Nephron progenitor cell (in vitro differentiated cells): ENCODE data around the gene UMPS.
A peak's percentile ranks its signal among the peaks of the same experiment; 100 is the strongest.

Experiments
- DNase-seq: peaks from one replicate; pipeline ENCODE4 v3.0.0; 2021
- H3K27ac Mint-ChIP-seq: 2 replicates; pipeline ENCODE4 v1.8.0; 2021; ENCODE audit warnings: mild to moderate bottlenecking, moderate library complexity, mixed read lengths
- H3K27me3 Mint-ChIP-seq: 2 replicates; pipeline ENCODE4 v1.8.0; 2021; ENCODE audit warnings: mild to moderate bottlenecking, low read depth, mixed read lengths; ENCODE audit not compliant: poor library complexity
- H3K36me3 Mint-ChIP-seq: 2 replicates; pipeline ENCODE4 v1.8.0; 2021; ENCODE audit warnings: low read depth, mixed read lengths
- H3K4me1 Mint-ChIP-seq: 2 replicates; pipeline ENCODE4 v1.8.0; 2021; ENCODE audit warnings: mixed read lengths
- H3K4me3 Mint-ChIP-seq: 2 replicates; pipeline ENCODE4 v1.8.0; 2021; ENCODE audit warnings: mild to moderate bottlenecking, moderate library complexity, mixed read lengths
- H3K9me3 Mint-ChIP-seq: 2 replicates; pipeline ENCODE4 v1.8.0; 2021; ENCODE audit warnings: mild to moderate bottlenecking, moderate library complexity, mixed read lengths
- CTCF ChIP-seq: fragments of 200-600 bp; sonication (generic); IDR thresholded peaks from 2 replicates; pipeline ENCODE4 v1.5.0; 2021; ENCODE audit warnings: antibody characterized with exemption

UMPS gene

GRCh38 chr3:124797426-124797945, 67.2 kb downstream of the UMPS start:
- DNase-seq: no peak
- peaks cover 20% of the 10 kb centered on the region for H3K36me3 Mint-ChIP-seq
- H3K4me1 Mint-ChIP-seq: peaks cover 36% of the 10 kb centered on the region
- no peaks in the 10 kb centered on the region for H3K9me3 Mint-ChIP-seq
- no peak for TF ChIP-seq CTCF
- peak overlapping the region; percentile 58 for H3K27ac Mint-ChIP-seq
- H3K27me3 Mint-ChIP-seq: peaks cover 2% of the 10 kb centered on the region
- no peak overlapping the region for H3K4me3 Mint-ChIP-seq
